Retinal pigment epithelial cell (primary cell): ENCODE results near the gene RASGEF1C.

ENCODE experiments used
- DNase-seq: peaks from one replicate; pipeline ENCODE4 v3.0.0-alpha.2; 2010; ENCODE audit warnings: low read depth
- H3K4me3 ChIP-seq: 2 replicates; pipeline ENCODE4 v1.5.1; 2011; ENCODE audit warnings: mild to moderate bottlenecking, low read length, control low read depth, moderate library complexity
- TF ChIP-seq, protein P1 (sequence below): conservative IDR thresholded peaks from 2 replicates; pipeline ENCODE4 v1.5.1; 2011; ENCODE audit warnings: low read depth, low read length, control low read depth, inconsistent platforms

The RASGEF1C gene

DNA sequence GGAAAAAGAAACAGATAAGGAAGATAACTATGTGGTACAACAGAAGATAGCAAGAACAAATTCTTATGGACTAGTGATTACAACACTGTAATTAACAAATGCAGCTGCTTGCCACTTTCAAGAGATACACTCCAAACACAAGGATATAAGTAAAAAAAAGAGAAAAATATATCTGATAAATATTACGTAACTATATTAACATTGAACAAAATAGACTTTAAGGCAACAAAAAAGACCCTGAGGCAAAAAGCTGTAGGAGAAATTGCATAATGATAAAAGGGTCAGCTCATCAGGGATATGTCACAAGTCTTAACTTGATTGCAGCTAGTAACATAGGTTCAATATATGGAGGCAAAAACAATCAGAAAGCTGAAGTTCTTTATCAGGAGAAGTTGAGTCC, 86.1 kb downstream of the RASGEF1C start:
- no peak for DNase-seq
- no peak overlapping the region for H3K4me3 ChIP-seq
- TF ChIP-seq, protein P1, sequence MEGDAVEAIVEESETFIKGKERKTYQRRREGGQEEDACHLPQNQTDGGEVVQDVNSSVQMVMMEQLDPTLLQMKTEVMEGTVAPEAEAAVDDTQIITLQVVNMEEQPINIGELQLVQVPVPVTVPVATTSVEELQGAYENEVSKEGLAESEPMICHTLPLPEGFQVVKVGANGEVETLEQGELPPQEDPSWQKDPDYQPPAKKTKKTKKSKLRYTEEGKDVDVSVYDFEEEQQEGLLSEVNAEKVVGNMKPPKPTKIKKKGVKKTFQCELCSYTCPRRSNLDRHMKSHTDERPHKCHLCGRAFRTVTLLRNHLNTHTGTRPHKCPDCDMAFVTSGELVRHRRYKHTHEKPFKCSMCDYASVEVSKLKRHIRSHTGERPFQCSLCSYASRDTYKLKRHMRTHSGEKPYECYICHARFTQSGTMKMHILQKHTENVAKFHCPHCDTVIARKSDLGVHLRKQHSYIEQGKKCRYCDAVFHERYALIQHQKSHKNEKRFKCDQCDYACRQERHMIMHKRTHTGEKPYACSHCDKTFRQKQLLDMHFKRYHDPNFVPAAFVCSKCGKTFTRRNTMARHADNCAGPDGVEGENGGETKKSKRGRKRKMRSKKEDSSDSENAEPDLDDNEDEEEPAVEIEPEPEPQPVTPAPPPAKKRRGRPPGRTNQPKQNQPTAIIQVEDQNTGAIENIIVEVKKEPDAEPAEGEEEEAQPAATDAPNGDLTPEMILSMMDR: no peak

GRCh38 chr5:180121826-180122413, 87.1 kb downstream of the RASGEF1C start:
- DNase-seq: no peak
- TF ChIP-seq, protein P1: no peak
- H3K4me3 ChIP-seq: no peak overlapping the region

GRCh38 chr5:180120237-180121101, 88.5 kb downstream of the RASGEF1C start:
- DNase-seq: no peak
- H3K4me3 ChIP-seq: no peak overlapping the region
- TF ChIP-seq, protein P1: no peak

GRCh38 chr5:180119903-180120236, 89.1 kb downstream of the RASGEF1C start:
- TF ChIP-seq, protein P1: no peak
- DNase-seq: no peak
- H3K4me3 ChIP-seq: no peak overlapping the region

DNA sequence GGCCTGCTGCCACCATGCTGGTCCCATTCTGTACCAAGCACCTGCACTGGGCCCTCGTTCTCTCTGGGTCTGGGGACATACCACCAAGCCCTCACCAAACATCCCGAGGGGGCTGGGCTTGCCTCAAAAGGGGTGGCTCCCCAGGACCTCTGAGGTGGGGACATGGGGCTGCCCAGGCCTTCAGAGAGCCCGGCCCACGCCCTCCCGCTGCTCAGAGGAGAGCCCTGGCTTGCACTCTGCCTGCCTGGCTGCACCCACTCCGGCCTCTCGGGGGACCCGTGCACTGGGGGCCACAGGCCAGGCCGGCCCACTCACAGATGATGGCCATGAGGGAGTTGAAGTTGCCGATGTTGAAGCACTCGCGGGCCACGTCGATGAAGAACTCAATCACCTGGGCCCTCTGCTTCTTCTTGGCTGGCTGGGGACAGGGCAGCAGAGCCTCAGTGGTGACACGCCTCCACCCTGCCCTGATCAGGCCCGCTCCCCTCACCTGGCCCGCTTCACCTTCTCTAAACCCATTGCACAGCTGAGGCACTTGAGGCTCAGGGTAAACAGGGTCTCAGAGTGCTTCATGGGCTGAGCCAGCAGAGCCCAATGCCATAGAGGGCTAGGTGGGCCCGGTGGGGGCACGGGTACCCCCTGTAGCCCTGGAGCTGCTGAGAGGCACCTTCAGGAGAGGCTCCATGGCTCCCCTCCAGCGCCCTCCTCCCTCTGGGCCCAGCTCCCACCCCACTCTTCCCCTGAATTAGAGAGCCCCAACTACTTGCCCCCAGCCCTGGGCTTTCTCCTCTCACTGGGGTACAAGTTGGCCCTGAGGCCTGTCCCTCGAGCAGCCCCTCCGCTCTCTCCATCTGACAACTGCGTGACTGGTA, 89.7 kb downstream of the RASGEF1C start:
- no peak for DNase-seq
- TF ChIP-seq, protein P1: no peak
- no peak overlapping the region for H3K4me3 ChIP-seq

DNA sequence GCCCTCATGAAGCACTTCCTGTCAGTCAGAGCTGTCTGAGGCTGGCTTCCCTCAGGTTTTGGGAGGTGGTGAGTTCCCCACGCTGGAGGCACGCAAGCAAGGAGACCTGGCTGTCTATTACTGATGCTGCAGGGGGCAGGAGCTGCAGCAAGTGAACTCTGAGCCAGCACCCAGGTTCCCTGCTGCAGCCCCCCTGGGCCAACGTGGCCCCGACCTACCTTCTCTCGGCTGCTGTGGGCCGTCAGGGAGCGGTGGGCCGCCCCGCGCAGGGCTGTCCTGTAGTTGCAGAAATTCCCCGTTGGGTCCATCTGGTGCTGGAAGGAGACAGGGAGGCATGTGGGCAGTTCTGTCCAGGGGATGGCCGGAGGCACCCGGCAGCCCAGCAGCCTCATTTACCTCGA, 90.6 kb downstream of the RASGEF1C start:
- no peak overlapping the region for H3K4me3 ChIP-seq
- TF ChIP-seq, protein P1: no peak
- DNase-seq: no peak
